HG03196 (cell line): ENCODE results near the gene OLR1.

Experiments used
- ATAC-seq: cut with Tn5 transposase; IDR thresholded peaks from one replicate; pipeline ENCODE4 v1.9.1; 2021; ENCODE audit not compliant: unreplicated experiment

The OLR1 gene

GRCh38 chr12:10110256-10110844 is 61.6 kb downstream of the OLR1 start:
- no peak for ATAC-seq
